Measurements from ENCODE around the gene FXYD6.

The FXYD6 gene

DNA sequence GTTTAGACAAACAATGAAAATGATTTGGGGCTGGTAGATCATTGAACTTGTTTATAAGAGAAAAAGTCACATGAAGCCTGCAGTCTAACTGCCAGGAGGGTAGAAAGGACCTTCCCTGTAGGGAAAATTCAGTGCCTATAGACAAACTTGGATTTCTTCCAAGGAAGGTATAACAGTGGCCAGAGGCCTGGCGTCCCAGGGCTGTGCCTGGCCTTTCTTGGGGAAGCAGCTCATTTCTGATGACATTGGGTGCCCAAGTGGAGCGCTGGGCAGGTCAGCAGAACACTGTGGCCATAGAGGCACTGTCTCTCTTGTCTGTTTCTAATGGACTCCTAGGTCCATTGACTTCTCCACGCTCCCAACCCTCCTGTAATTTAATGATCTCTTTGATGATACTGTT is 6.6 kb upstream of the FXYD6 start:
- DNase-seq, result no peak

DNA sequence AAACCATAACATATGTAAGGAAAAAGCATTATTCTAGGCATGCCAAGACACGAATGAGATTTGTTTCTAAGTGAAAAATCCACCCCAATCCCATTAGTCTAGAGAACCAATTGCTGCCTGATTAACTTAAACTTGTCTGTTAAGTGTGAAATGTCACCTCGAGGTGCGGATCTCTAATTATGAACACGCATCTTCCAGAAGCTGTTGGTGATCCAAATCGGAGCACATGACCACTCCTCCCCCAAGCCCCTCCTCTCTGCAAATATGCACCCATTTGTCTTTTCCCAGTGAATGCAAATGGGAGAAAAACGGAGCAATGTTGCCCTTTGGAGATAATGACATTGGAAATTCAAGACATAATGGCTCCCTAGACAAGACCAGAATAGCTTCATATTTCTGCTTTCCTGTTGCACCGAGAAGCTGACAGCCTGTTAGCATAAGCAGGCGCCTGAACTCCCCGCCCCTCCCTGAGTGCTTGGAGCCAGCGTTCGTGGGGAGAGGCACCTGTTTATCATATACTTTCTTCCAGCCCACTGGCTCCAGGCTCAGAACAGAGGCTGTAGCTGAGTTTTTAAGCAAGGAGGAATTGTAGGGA is 6.0 kb upstream of the FXYD6 start:
- no peak for DNase-seq

DNA sequence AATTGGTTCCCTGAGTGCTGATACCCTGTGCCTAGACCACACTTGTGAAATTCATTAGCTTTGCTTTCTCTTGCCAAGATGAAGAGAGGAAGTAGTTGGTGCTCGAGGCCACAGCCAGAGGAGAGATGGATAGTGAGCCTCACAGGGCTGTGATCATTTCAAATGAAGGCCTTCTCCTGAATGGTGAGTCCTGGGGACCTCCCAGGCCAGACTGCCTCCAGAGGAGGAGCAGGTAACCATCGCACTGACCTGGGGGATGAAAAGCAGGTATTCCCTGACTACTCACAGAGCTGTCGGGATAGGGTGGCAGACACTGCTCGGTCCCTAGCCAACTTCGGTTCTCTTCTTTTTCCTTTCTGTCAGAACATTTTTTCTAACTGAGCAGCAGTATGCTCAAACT is 4.8 kb upstream of the FXYD6 start:
- DNase-seq, result no peak

DNA sequence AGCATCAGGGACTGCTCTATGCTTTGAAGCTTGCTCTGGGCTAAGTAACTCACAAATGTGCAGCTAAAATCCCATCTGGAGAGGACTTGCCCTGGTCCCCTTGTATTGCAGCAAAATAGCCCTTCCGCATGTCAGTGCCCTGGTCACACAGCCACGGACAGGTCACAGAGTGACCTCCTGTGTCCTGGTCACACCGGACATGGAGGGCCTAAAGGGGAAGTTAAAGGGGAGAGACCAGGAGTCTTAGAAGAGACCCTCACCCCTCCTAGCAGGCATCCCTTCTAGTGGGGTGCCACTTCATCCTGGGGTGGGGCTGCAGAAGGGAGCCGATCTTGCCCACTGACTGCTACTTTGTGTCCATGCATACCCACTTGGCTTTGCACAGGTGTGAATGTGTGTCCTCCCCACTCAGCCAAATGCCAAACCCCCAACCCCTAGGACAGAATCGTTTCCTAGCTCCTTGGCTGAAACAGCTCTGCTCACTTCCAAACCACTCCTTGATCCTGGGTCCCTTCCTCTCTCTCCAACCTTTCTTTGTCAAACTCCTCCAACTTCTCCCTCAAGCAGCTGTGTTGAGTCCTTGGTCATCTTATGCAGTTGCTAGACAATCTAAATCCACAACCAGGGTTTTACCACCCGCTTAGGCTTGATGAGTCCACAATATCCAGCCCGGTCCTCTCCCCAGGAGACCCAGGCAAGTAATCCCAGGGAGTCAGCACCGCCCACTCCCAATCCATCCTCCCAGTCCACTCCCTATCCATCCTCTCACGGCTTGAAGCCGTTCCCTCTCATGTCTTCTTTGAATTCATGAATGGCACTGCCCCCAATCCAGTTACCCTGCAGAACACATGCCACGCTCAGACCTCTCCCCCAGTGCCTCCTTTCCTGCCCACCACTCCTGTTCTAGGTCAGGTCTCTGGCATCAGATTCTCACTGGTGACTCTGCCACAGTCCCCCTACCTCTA is 3.3 kb upstream of the FXYD6 start:
- no peak for DNase-seq

DNA sequence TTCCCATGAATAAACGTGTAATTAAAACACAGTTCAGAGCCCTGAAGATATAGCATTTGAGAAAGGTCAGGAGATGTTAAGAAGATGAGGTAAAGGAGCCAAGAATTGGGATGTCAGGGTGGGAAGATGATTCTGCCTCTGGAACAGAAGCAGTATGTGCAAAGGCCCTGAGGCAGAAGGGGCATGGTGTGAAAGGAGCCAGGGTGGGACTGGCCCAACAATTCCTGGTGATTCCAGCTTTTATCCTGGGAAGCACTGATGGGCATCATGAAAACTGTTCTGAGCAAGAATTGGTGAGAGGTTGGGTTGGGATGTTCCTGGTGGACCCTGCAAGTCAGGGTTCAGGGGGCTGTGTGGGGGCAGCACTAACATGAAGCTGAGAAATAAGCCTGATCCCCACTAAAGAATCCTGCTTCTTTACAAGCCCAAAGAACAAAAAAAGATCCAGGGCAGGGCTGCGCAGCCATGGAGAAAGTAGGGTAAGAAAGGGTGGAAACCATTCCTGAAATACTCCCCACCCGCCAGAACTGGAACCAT is 2.5 kb upstream of the FXYD6 start:
- DNase-seq, result no peak

DNA sequence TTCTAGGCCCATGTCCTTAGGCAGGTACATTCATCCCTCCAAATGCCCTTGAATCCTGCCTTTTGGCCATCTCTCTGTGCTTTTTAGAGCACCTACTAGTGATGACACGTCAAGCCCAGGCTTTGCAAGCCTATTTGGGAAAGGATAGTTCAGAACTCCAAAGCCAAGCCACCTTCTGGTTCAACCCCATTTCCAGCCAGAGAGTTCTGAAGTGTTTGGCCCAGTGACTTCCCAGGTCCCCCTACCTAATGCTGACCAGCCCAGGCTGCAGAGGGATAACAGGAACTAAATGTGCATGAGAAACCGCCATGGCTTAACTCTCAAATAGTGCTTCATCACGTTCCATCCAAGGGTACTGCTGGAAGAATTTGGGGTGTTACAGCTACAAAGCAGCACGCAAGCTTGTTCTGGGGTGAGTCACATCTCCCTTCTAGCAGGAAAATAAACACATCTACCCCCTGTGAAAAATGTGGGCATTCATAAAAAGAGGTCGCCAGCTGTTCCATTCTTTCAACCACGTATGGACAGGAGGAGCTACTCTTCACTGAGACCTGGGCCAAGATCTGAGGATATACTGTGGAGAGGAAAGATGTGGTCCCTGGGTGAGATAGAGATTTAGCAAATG is 2.0 kb upstream of the FXYD6 start:
- DNase-seq, result no peak

DNA sequence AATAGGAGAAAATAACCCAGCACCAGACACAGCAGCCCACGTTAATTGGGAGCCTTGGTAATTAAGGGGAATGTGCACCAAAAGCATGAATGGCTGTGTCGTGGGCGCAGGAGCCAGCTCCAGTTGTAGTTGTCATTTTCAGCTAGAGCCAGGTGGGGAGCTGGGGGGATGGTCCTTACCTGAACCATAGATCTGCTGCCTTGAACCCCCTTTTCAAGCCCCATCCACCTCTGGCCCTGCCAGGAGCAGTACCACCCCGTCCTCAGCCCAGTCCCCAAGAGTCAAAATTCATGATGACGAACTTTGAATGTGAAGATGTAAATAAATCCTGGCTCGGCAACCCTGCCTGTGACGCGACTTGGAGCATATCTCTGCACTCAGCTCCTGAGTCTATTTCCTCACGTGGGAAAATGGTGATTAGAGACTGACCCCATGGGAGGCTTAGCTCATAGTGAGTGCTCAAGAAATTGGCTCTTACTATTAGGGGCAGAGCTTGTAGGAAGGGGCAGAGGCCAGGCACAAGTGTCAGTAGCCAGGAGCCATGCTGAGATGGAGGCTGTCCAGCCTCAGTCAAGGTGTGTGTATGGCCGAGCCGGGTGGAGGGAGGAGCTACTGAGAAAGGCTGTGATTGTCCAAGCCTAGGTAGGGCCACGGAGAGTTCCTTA is 794 bp upstream of the FXYD6 start:
- DNase-seq, result no peak

DNA sequence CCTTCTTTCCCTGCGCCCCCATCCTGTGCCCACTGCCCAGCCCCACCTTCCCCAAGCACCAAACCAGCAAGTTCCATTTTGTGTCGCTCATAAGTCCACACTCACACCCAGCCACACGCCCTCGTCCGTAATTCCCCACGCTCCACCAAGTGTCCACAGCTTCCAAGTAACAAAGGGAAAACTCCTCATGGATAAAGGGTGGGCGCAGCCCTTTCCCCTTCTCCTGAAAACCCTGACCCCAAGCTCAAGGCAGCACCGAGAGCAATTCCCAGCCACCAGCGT is 458 bp downstream of the FXYD6 start:
- no peak for DNase-seq

DNA sequence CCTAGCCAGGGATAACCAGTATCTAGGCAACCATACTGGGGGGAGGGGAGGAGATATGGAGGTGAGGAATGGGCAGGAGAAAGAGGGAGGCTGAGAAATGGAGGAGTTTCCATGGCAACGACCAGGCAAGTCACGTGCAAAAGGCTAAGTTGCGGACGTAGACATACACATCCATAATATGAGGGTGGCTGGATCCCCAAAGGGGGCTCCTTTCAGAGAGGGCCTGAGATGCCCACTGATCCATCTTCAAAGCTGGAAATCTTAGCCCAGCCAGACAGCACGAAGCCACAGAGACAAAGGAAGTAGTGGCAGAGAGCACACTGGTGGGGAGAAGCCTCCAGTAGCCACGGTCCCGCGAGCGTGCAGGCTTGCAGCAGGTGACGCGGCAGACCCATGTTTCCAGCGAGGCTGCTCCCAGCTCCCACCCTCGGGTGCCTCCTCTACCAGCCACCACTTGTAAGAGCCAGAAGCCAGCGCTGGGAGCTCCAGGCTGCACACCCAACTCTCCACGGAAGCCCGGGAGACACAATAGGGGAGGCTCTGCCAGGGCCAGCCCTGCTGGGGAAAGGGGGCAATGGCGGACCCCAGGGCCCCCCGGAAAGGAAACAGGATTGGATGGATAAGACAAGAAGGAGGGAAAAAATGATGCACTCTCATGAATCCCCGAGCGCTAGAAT is 938 bp downstream of the FXYD6 start:
- DNase-seq, result no peak

DNA sequence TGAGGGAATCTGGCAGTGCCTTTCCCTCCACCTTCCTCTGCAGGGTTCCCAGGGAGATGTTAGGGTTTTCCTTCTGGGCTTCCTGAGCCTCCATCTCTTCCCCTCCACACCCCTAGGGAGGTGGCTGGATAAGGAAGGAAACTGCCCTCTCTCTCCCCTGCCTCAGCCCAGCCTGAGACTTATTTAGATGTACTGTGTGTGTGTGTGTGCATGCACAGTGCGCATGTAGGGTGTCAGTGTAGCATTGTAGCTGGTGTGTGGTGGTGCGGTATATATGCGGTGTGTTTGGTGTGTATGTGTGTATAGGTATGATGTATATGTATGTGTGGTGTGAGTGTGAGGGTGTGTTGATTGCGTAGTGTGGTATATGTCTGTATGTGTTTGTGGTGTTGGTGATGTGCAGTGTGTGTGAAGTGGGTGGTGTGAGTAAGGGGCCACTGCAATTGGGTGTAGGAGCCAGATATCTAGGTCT is 1.5 kb downstream of the FXYD6 start:
- no peak for DNase-seq

DNA sequence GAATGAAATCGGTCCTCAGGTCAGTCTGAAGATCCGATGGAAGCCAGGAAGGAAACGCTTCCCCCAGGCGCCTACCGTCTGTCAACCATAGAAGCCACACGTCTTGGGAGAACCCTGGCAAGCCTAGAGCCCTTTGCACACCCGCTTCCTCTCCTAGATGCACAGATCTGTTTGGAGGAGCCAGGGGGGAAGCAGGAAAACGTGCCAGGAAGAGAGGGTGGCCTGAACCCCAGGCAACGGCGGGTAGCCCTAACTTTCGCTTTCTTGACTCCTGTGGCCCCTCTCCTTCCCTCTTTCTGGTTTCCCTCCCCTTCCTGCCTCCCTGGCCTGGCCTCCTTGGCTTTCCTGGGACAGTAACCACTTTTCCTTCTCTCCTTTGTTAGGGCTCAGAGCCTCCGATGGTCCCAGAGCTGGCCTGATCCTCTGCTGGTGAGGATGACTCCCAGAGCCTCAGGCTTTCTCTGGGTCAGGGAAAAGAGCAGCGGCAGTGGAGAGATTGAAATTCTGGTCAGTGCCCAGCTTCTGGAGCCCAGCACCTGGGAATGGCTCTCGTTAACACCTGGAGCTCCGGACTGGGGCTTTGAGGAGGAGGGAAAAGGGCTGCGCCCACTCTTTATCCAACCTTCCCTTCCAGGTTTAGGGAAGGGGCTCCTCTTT is 2.1 kb downstream of the FXYD6 start:
- no peak for DNase-seq

DNA sequence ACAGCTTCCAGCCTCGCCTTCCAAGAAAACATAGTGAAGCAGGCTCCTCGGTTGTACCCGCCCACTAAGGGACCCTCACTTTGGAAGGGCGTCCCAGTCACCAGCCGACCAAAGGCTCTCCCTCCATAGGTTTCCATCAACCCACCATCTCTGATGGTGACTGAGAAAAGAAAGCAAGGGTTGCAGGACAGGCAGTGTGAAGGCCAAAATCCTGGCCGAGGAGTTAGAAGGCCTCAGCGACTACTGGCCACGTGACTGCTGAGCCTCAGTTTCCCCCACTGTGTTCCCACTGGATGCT is 2.7 kb downstream of the FXYD6 start:
- DNase-seq, result no peak

DNA sequence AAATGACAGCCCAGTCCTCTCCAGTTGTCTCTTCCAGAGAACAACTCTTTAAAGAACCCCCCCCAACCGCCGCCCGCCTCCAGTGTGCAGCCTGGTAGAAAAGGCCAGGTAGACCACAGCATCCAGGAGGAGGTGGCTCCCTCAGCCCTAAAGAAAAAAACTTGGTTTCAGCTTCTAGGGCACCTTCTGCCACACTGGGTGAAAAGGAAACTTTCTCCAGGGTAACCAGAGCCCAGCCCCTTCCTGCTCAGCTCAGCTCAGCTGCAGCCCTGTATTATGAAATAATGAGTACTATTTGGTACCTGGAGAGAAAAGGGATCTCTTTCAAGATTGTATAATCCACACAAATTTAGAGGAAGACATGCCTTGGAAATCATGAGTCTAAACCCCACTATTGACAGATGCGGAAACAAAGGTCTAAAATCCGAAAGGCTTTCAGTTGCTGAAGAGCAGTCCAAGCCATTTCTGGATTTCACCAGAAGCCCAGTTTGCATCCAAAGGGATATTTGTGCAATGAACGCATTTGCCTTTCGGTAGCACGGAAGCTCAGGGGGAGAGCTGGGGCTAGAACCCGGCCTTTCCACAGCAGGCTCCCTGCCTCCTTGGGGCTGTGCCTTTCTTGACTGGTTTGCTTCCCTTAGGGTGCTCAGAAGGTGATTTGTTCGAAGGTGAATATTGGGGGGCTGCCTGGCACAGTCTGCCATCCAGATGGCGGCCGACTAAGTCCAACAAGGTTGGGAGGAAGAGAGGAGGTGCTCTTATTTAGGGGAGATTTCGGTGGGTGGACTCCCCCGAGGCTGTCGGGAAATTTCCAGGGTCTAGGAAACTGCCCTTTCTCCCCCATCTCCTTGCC is 3.3 kb downstream of the FXYD6 start:
- DNase-seq, result no peak

DNA sequence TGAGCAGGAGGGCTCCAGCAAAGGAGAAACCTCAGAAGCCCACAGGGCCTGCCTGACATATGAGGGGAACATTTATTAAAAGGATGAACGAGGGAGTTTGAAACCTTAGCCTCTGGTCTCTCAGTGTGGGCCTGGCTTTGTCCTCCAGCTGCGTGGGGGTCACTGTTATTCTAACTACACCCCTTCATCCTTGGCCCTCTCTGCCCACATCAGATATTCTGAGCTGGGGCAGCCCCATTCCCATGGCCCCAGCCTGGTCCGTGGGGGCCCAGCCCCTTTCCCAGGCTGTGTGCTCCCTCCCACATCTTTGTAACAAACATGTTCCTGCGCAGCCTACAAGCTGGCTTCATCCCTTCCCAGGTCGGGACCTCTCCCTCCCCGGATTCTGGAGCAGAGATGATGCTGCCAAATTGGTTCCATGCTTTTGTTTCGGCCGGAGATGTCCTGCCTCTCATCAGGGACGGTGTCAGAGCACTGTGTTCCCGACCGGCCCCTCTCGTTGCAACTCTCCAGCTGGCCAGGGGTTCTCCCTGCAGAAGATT is 4.0 kb downstream of the FXYD6 start:
- DNase-seq, result no peak

DNA sequence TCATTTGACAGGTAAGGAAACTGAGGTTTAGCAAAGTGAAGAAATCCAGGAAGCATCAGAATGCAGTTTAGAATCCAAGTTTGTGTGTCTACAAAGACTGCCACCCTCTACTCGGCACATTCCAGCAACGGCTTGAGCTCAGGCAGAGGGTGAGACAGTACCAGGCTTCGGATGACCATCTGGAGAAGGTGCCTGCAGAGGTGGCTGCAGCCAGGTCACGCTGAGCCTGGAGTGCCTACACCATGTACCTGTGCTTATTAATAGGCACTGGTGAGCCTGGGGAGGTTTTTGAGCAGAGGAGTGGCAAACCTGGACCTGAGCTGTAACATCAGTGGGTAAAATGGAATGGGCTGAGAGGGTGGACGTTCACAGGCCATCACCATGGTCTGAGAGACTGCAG is 4.7 kb downstream of the FXYD6 start:
- no peak for DNase-seq

DNA sequence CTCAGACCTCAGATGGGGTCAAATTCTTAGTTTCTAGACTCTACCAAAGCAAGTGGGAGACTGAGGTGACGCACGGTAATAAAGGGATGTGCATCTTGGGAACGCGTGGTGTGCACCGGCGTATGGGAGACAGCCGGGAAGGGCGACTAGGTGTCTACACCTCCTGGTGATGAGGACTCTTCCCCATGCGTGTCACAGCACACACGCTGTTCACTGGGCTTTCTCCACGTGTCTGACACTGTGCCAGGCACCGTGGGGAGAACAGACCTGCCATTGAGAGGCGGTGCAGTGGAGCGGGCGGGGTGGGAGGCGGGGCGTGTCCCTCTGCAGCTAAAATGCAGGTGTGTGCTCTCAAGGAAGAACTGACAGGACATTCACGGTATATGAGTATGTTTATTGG is 5.3 kb downstream of the FXYD6 start:
- DNase-seq, result no peak

DNA sequence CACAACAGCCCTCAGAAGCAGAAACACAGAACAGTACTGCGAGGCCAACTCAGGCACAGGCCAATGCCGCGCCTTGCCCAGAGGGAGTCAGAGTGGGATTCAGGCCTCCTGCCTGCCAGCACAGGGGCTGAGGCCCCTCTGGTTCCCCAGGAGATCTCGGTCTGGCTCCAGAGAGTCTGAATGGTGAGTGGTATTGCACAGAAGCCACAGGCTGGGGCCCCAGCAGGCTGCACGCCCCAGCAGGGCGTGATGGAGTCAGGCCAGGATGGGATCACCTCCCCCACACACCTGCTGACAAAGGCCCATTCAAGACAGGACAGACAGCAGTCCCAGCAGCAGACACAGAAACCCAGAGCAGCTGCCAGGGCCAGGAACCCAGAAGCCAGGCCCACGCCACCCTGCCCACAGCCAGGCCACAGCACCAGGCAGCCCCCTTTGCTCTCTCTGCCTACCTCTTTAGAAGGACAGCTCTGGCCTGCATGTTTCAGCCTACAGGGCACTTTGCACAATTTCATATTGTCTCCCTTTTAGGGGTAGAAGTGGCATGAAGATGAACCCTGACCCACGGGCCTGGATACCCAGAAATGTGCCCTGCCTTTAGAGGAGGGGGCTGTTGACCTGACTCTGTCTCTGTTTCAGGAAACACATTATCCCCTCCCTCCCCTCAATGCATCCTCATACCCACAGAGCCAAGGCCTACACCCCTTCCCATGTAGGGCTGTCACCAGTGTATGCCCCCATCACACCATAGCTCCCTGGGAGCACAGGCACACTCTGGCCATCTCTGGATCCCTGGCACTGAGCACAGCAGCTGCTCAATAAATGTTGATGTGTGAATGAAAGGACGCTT is 6.1 kb downstream of the FXYD6 start:
- DNase-seq, result no peak

DNA sequence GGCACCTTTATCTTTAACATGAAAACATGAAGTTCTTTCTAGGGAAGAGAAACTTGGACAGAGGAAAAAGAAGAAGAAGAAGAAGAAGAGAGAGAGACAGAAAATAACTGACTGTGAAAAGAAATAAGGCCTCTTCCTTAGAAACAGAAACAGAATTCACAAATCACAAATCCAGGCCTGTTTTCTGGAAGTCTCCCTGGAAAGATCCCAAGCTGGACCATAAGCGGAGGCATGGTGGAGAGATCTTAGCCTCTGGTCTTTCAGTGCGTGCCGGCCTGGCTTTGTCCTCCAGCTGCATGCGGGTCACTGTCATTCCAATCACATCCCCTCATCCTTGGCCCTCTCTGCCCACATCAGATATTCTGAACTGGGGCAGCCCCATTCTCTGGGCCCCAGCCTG is 6.9 kb downstream of the FXYD6 start:
- DNase-seq, result no peak

DNA sequence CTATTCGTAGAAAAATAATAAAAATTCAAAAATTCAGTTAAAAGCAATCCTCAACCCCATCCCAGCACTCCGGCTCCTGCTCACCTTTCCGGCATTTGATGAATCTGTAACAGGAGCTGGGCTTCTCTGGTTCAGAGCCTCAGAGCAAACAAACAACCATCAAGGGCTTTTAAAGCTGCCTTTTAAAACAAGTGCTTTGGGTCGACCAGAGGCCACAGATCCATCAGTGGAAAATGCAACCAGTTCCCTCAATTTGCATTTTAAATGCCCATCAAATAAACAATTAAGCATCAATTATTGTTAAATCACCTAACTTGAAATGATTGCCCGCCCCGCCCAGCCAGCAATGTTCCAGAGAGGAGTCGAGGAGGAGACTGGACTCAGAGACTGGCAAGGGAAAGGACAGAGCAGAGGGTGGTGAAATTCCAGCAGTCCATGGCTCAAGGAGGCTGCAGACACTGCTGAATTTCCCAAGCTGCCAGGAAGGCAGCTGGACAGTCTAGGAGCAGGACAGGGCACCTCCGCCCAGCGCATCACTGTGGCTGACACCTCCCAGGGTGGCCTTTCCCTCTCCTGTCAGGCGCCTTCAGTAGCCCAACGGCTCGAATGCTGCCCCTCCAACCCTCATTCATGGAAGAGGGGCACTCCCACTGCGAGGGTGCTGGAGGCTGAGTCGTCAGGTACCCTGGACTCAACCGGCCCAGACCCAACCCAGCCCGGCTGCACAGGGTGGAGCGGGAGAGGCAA is 7.5 kb downstream of the FXYD6 start:
- DNase-seq, result no peak

All from inflammatory macrophage treated with lipopolysaccharide for 1 hour (primary cell).